HG03442 (cell line): ENCODE results near the gene C4orf51.

Source experiments
- ATAC-seq: cut with Tn5 transposase; IDR thresholded peaks from one replicate; pipeline ENCODE4 v1.9.1; 2021; ENCODE audit warnings: mild to moderate bottlenecking, moderate library complexity; ENCODE audit not compliant: unreplicated experiment

C4orf51 gene

DNA sequence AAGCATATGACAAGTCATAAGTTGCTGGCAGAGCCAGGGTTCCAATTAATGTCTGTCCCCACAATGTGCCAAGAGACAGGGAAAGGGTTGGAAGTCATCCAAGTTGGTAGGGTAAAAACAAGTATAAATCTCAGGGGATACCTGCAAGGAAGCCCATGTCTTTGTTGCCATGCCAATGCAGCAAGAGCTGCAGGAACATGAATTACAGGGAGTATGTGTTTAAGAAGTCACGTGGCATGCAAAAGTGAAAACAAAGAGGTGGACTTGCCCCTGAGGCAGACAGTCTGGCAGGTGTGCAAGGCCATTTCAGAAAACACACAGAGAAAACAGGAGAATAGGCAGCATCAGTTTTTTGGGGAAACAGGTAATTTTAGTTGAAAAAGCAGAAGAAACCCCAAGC lies 29.4 kb downstream of the C4orf51 start:
- ATAC-seq = peak; percentile 18

DNA sequence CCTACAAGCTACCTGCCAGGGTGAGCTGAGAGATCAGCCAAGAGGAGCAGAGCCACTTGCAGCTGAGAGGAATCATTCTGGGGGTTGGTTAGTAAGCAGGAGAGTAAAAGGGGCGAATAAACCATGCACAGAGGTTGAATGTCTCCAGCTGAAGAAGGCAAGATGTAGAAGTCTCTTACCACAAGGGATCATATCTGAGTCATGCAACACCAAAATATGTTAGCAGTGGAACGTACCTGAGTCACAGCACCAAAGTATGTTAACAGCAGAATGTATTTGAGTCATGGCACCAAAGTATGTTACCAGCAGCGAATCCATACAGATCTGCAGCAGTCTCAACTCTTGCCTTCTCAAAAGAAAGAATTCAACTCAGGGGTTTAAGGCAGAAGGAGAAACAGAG lies 29.9 kb downstream of the C4orf51 start:
- peak; percentile 94 for ATAC-seq

DNA sequence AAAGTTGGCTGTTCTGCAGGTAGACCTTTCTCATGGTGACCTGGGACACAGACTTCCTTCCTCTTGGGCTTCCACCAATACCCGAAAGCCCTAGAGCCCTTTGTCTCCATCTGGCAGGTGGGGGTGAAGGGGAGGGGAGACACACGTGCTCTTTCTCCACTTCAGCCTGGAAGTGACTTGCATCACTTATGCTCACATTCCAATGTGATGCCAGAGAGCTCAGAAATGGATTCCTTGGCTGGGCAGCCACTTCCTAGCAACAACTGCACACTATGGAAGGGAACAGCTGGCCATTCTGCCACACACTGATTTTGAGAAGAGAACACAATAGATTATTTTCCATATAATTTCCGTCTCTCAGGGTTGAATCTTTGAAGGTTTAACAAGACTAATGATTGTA lies 36.3 kb downstream of the C4orf51 start:
- no peak for ATAC-seq

DNA sequence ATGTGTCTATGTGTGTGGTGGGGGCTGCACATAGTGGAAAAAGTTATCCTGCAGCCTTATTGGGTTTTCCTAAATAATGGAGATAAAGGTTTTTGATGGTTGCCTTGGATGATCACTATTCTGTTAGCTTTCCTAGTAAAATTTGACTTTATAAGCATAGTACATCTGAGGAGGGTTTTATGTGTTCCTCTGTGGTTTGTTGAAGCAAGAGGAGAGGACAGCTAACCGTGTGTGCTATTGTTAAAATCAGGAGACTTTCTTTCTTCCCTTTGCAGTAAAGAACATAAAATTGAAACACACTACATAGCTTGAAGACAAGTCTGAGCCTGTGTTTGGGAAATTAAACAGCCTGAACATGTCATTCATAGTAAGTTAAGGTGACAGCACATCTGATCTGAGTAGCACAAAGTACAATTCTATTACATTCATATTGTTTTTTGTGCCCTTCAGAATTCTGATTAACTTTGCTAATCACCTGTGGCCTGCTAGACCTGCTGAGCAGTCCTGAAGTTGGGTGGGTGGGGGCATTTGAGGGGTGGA lies 36.8 kb downstream of the C4orf51 start:
- no peak for ATAC-seq

DNA sequence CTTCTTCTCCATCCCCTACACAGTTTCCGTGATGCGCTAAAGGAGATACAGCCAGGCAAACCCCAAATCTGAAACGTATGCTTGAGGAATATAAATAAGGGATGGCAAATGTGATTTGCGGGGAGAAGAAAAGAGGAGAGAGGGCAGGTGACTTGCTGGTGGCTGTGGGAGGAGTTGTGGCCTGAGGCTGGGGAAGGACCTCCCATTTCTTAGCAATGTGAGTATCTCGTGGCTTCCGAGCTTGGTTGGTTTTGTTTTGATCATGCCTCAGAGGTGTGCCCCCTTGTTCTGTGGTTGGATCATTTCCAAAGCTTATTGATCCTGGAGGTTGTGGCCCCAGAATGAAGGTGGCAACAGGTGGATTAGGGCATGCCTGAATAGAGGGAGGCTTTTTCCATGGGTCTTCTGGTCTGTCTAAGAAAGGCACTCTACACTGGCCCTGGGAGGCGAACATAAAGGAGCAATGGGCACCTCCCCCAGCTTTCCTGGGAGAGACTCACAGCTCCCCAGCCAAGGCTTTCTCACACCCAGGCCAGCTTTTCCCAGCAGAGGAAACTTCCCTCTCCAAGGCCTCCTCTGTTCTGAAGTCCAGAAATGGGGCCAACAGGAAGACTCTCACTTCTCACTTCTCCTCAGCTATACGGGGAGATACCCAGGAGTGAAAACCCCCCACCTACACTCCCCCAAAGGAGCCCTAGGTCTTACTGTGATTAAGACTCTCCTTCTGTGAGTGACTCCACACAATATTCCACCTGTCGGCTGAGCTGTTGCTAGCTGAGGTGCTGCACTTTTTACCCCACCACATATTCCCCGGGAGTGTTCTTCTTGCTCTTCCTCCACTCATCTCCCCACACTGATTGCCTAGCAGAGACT lies 40.0 kb downstream of the C4orf51 start:
- peak; percentile 80 for ATAC-seq

DNA sequence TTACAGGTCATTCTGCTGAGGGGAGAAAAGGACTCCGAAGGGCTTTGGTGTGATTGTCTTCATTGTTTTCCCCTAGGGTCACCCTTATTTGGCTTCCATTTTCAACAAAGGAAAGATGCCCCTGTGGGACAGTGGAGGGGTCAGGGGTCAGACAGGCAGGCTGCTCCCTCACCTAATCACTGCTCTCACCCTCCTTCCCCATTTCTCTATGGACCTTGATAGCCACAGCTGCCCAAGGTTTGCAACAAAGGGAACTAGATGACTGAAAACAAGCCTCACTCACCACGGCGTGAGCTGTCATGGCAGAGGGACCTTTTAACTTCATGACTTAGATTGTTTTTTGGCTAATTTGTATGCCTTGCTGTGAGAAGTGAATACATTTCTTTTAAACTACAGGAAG lies 40.7 kb downstream of the C4orf51 start:
- peak; percentile 28 for ATAC-seq

DNA sequence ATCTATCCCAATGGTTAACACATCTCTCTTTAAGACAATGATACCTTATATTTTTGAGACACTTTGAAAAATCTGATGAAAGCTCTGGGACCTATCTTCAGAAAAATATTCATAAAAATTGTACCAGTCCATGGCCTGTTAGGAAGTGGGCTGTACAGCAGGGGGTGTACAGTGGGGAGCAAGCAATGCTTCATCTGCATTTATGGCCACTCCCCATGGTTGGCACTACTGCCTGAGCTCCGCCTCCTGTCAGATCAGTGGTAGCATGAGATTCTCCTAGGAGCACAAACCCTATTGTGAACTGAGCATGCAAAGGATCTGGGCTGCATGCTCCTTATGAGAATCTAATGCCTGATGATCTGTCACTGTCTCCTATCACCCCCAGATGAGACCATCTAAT lies 42.6 kb downstream of the C4orf51 start:
- ATAC-seq = no peak

DNA sequence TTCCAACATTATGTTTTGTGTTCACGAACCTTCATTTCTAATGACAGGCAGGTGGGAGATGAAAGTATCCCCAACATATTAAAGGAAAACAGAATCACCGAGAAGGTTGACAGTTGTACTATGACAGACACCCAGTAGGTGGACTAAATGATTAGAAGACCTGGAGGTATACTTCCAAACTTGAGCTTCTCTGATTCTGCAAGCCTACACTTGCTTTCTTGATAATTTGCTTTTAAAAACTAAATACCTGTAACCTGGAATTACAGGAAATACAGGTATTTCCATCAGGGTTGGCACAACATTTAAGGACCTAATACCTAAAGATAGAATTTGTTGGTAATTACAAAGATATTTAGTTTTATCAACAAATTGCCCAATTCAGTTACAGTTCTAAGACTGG lies 43.4 kb downstream of the C4orf51 start:
- ATAC-seq = no peak

DNA sequence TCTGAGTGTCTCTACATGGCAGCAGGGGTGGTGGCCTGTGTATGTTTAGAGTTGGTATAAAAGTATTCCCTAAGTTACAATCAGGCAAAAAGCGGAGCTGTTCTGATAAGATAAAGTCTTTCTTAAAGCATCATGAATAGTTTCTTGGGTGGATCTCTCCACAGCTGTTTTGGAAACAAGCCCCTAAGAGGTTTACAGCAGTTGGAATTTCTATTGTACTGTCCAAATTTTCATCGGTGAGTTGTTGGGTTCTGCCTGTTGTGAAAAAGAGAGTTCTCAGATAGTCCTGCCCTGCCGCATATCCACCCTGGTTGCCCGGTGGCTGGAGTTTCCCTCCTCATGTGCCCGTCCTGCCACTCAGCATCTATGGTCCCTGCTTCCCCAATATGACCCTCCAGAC lies 50.1 kb downstream of the C4orf51 start:
- no peak for ATAC-seq

DNA sequence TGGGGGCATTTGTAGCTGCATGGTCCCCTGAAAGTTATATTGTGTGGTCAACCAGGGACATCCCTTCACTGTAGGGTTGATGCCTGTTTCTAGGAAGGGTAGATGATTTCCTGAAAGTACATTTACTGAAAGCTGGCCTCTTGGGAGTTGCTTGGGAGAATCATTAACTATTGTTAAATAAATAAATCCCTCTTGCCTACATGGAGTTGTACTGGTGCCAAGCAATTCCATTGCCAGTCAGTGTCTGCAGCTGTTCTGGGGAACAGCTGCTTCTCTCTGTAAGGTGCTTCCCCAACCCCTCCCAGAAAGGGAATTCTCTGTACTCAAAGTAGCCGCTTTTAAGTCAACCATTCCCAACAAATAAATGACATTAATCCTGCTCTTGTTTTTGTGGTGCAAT lies 51.1 kb downstream of the C4orf51 start:
- no peak for ATAC-seq

DNA sequence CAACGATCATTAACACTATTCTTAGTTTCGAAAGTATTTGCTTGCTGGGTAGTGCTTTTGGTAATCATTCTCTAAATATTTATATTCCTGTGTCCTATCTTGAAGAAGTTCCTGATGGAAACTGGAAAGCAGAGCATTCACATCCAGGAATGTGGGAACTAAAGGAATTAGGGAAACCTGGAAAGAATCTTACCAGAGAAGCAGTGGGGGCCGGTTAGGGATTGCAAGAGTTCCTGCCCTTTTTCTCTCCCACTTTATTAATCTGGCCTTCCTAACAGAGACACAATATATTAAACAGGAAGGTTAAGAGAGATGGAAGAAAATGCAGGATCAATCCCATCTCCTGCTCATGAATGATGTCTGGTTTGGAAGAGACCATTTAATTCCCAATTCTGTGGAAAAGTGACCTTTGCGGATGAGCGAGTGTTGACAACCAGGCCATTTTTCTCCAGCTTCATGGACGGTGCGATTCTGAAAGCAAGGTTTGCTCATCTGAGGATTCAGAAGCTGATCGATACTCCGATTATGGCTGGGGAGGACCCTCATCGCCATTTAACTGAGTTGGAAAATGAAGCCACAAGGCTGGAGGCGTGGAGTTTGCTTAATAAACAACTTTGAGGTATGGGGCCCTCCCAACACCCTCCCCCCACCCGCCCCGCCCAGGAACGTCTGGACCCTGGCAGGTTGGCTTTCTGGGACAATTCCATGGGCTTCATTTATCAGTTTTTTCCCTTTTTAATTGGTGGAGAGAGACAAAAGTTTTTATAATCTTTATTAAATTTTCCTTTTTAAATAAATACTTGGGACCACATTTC lies 52.3 kb downstream of the C4orf51 start:
- no peak for ATAC-seq

DNA sequence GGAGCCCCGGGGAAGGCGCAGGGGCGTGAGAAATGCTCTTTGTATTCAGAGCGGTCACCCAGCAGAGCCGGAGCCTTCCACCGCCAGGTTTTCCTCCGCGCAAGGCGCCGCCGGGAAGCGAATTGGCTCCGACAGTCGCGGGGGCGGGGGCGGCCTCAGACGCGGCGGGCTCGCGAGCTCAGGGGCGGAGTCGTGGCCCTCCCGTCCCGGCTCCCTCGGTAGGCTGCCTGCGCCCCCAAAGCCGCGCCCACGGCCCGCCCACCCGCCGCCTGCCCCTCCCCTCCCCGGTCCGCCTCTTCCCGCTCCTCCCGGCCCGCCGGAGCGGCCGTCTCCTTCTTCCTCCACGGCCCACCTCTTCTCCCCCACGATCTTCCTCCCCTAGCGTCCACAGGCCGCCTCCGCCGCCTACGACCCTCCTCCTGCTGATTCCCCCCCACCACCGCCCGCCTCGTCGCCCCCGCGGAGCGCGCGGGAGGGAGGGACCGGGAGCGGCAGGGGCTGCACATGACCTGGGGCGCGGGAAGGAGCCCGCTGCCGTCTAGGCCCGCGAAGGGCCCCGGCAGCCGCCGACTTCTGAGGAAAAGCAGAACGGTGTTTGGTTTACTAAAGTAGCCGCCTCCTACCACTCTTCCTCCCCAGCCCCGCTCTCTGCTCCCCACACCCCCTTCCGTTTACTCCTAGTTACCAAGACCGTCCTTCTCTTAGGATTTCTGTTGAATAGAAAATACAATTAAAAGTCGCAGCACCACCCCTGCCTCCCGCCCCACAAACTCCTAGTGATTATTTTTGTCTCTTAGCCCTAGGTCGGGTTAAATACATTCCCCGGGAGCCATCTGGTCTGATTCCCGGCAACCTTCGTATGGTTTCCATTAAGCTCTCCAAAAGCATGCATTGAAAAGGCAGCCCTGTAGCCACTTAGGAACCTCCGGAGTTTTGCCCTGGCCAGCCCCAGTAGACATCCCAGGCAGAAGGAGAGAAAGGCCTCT lies 53.2 kb downstream of the C4orf51 start:
- peak; percentile 79 for ATAC-seq

DNA sequence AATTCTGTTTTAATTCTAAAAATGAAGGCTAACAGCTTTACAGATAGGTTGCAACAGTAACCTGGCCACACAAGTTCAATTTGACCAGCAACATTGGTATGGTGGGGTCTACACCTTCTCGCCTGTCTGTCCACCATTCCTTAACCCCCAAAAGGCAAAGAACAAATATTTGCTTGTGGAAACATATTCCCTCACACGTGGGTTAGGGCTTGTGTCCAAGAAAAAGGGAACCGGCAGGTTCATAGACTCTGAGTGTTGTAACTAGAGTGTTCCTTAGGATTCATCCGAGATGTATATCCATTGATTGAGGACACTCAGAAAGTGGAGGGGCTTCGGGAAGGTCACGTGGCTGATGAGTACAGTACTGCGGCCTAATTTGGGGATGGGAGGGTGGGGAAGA lies 54.1 kb downstream of the C4orf51 start:
- no peak for ATAC-seq

DNA sequence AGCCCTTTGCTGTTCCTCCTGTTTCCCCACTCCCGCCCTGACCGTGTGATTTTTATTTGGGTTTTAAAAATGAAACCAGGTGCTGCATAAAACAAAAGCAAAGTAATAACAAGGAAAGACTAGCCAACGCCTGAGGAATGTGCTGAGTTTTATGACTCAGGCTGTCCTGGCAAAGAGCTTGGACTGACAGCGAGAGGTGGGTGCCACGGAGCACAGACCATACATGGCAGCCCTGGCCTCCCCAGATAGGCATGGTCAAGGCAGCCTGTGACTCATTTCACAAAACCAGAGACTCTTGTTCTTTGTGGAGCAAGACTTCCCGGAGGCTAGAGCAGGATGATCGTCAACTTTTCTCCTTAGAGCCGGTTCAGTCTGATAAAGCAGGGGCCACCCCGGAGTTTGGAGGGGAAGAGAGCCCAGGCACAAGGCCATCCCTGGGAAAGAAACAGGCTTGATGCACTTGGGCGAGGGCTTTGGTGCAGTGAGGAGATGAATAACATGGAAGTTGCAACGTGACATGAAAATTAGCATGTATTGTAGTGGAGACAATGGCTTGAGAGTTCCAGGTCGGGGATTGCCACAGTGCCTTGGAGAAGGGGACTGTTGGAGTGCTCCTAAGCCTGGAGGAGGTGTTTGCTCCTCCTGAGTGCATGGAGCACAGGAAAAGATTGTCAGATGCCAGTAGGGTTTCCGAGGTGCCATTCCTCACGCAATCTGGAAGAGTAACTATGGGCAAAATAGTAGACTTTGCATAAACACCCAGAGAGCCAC lies 54.8 kb downstream of the C4orf51 start:
- peak; percentile 50 for ATAC-seq

DNA sequence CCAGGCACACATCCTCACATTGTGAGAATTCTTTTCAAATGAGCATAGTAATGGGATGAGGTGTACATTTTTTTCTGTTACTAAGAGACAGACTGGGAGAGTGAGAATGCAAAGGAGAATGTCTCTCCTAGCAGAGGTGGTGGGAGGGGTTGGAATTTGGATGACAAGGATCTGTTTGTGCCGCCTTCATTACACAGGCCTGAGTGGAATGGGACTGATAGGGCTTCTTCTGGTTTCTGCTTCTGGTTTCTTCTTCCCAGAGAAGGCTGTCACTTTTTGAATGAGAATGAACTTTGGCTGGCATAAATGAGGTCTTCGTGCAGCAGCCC lies 55.4 kb downstream of the C4orf51 start:
- no peak for ATAC-seq

DNA sequence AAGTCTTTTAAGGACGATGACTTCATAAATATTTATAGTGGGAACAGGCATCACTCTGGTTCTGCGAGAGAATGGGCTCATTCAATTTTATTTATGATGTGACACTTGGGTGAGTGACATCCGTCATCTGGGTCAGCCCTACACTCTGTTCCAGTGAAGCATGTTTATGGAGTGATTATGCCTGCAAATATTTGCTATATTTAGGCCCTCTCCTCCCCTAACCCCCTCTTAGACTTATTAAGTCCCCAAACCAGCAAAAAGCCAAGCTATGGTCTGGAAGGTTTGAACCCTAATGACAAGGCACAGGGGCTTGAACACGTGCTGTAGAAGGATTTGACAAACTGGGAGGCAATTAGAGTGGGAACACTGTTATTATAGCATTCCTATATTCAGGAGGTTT lies 55.9 kb downstream of the C4orf51 start:
- no peak for ATAC-seq

DNA sequence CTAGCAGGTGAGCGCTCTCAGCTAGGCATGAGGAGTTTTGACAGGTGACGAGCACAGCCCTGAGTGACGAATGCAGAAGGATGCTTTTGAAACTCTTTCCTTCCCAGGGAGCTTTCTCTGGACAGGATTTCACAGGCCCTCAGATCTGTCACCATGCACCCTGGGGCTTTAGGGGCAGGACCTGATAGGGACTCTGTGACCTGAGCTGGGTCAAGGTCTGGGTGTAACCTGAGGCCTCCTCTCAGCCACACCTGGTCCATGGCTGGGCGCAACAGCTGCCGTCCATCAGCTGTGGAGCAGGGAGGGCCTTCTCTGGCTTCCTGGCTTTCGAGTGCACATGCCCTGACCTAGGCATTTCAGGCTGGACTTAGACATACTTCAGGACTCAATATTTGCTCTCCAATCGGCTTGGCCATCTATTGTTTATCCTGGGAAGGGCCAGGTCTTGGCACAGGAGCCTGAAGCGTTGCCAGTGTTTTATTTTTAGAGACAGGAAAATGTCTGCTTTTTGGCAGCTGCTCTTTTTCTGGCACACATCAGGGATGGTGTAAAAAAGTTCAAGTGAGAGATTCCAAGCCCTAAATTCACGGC lies 56.4 kb downstream of the C4orf51 start:
- ATAC-seq = no peak

DNA sequence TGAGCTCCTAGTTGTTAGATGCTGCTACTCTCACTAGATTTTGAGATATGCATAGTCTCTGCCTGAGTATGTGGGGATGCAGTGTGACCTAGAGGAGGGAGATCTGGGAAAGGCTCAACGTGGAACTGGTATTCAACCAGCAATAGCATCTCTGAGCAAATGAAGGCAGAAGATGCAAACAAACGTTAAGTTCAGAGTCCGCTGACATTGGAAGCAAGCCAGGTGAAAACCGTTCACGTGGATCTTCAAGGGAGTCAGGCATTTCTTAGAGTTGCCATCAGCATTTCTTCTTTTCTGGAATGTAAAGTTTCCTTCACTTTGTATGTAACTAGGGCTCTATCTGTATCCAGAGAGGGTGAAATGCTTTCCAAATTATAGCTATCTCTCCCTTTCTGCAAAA lies 59.9 kb downstream of the C4orf51 start:
- no peak for ATAC-seq

DNA sequence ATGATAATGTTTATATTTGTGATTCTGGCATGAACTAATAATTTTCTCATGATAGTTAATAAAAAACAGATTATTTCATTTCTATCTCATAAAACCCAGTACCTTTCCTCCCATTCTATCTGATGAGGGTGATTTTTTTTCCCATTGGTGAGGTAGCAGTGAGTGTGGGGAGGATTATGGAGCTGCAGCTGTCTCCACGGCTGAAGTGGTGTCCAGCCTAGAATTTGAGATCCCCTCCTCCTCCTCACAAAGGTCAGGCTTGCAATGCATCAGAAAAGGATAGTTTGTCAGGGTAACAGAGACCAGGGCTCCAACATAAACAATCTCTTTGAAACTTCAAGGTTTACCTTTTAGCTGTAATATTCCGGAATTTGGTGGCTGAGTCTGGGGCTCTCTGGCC lies 60.9 kb downstream of the C4orf51 start:
- ATAC-seq = no peak

DNA sequence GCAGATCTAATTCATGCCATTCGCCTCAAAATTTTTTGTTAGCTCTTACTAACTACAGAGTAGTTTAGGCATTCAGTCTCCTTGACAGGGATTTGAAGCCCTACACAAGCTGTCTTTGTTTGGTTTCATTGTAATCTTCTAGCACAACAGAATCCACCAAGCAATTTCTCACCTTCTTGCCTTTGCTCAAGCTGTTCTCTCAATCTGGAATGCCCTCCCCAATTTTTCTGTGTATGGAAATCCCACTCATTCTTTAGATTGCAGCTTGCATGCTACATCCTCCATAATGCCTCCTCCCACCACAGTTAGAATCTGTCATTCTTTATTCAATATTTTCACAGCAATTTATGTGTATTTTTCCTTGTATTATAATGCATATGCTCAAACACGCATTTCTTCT lies 63.7 kb downstream of the C4orf51 start:
- no peak for ATAC-seq
